ENCODE results near the gene RIPPLY1.
"Not testable (repeated sequence)": the region's sequence is repeated elsewhere in the genome, so short reads cannot be mapped to it uniquely, and the experiment has no call there.

RIPPLY1 gene

GRCh38 chrX:106905064-106905708 is 2.0 kb upstream of the RIPPLY1 start:
- no peak for DNase-seq

GRCh38 chrX:106903856-106904528 is 851 bp upstream of the RIPPLY1 start:
- no peak for DNase-seq

- no peak for DNase-seq
Measured at GRCh38 chrX:106902684-106903083, 457 bp downstream of the RIPPLY1 start.

GRCh38 chrX:106901781-106902219 is 1.3 kb downstream of the RIPPLY1 start:
- DNase-seq, result no peak

GRCh38 chrX:106901341-106901740 is 1.8 kb downstream of the RIPPLY1 start:
- DNase-seq, result no peak

GRCh38 chrX:106899841-106900240 is 3.3 kb downstream of the RIPPLY1 start:
- no peak for DNase-seq

GRCh38 chrX:106899276-106899675 is 3.9 kb downstream of the RIPPLY1 start:
- DNase-seq, result no peak

- no peak for DNase-seq
Measured at GRCh38 chrX:106898462-106898861, 4.7 kb downstream of the RIPPLY1 start.

- no peak for DNase-seq
Measured at GRCh38 chrX:106897259-106897658, 5.9 kb downstream of the RIPPLY1 start.

GRCh38 chrX:106894978-106895452 is 8.1 kb downstream of the RIPPLY1 start:
- no peak for DNase-seq

GRCh38 chrX:106894392-106894909 is 8.7 kb downstream of the RIPPLY1 start:
- DNase-seq, result peak; percentile 40

- no peak for DNase-seq
Measured at GRCh38 chrX:106891762-106892460, 11.2 kb downstream of the RIPPLY1 start.

GRCh38 chrX:106889468-106889867 is 13.7 kb downstream of the RIPPLY1 start:
- DNase-seq, result no peak

GRCh38 chrX:106875151-106875550 is 28.0 kb downstream of the RIPPLY1 start:
- DNase-seq, result no peak

GRCh38 chrX:106874075-106874474 is 29.1 kb downstream of the RIPPLY1 start:
- DNase-seq, result no peak

GRCh38 chrX:106872796-106873195 is 30.3 kb downstream of the RIPPLY1 start:
- DNase-seq, result not testable (repeated sequence)

- DNase-seq, result no peak
Measured at GRCh38 chrX:106863697-106864096, 39.4 kb downstream of the RIPPLY1 start.

- no peak for DNase-seq
Measured at GRCh38 chrX:106862972-106863688, 40.0 kb downstream of the RIPPLY1 start.

Measured in activated gamma-delta T cell treated with Interleukin-2 at 50 U/mL for 16 hours (primary cell).